Heart left ventricle (tissue), 13 donors: ENCODE data around the gene CFAP46.
A peak's percentile ranks its signal among the peaks of the same experiment; 100 is the strongest.

Experiments used
- POLR2A ChIP-seq, 2 donors: fragments of 450-650 bp; IDR thresholded peaks; one replicate each; pipeline ENCODE4 v1.6.1; 2017; ENCODE audit warnings: antibody characterized with exemption in 2 of 2, mild to moderate bottlenecking in 2 of 2, moderate library complexity in 2 of 2
- TF ChIP-seq, protein P1 (sequence below), 12 donors: fragments of 200-600 bp; sonication (generic) in 4 of 12; IDR thresholded peaks; one replicate each; pipeline versions ENCODE4 v1.5.0 to v1.8.0; 2018 to 2022; ENCODE audit warnings: antibody characterized with exemption in 12 of 12, mild to moderate bottlenecking in 5 of 12
- donor health status: ischemic (EF 13 %, LVEDD 7.1; RV severe dilation, severe dysfunction).
- donor health status: DM: no; HTN: yes; CAD: no.
- donor health status: DM: no; HTN: no; CAD: no.
- donor health status: ischemic (EF 25% LVEDD 6.9; RV normal size, moderate dysfunction).
- donor health status: ischemic (EF 25% LVEDD 5.7; RV mildly dilated, moderate dysfunction).
- donor health status: ischemic (EF 35%, LVEDD 5.7; RV mildly dilated, moderate dysfunction).
- donor health status: nonischemic (EF 11% LVEDD 7.7; RV severe dilation, severe dysfunction).
- donor health status: DM: yes; HTN: yes; CAD: no.
- donor health status: PGD.
- donor health status: ischemic (EF 29% LVEDD 5.4; RV normal size, mild dysfunction).
- donor health status: nonischemic (EF 23%, LVEDD 6.1; RV moderate dilation, normal function).

DNA sequence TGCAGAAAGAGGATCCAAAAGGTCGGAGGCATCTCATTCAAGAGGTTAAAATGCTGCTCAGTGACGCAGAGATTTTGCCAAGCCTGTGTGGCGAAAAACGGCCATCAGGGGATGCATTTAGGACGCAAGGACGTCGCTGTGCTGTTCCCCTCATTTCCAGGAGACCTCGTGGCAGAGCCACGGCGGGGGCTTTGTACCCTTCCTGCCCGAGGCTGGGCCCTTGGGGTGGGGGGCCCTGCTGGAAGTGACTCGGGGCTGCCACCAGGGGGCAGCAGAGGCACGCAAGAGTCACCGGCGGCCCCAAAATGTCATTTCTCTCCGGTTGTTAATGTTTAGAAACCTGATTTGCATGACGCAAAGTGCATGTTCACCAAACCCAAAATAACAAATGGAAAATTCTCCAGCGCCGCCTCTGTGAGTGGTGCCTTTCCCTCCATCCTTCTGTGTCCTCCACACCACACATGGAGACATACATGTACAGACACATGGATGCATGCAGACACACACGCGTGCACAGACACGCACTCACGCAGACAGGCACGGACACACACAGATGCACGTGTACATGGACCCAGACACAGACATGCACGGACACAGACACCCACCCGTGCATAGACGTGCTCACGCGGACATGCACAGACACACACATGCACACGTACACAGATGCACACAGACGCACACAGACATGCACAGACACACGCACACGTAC, 105.4 kb downstream of the CFAP46 start:
- TF ChIP-seq, protein P1, sequence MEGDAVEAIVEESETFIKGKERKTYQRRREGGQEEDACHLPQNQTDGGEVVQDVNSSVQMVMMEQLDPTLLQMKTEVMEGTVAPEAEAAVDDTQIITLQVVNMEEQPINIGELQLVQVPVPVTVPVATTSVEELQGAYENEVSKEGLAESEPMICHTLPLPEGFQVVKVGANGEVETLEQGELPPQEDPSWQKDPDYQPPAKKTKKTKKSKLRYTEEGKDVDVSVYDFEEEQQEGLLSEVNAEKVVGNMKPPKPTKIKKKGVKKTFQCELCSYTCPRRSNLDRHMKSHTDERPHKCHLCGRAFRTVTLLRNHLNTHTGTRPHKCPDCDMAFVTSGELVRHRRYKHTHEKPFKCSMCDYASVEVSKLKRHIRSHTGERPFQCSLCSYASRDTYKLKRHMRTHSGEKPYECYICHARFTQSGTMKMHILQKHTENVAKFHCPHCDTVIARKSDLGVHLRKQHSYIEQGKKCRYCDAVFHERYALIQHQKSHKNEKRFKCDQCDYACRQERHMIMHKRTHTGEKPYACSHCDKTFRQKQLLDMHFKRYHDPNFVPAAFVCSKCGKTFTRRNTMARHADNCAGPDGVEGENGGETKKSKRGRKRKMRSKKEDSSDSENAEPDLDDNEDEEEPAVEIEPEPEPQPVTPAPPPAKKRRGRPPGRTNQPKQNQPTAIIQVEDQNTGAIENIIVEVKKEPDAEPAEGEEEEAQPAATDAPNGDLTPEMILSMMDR (IDR thresholded peaks at IDR 0.05), result peak; percentile 89 to 99 (median 96)
- TF ChIP-seq POLR2A (IDR thresholded peaks at IDR 0.05), result no peak
